Ectodermal cell (in vitro differentiated cells): ENCODE measurements around the gene TBC1D17.

ENCODE experiments used
- H3K27ac ChIP-seq: 2 replicates; pipeline ENCODE4 v1.7.0; 2013; ENCODE audit warnings: mild to moderate bottlenecking, low read depth, low read length; ENCODE audit not compliant: insufficient read depth, poor library complexity, severe bottlenecking
- H3K27me3 ChIP-seq: 2 replicates; pipeline ENCODE4 v1.7.0; 2013; ENCODE audit warnings: mild to moderate bottlenecking, low read length; ENCODE audit not compliant: insufficient read depth, control insufficient read depth, poor library complexity, severe bottlenecking
- H3K36me3 ChIP-seq: one replicate; pipeline ENCODE4 v1.7.0; 2013; ENCODE audit warnings: low read length; ENCODE audit not compliant: control insufficient read depth, insufficient read depth
- H3K4me1 ChIP-seq: one replicate; pipeline ENCODE4 v1.7.0; 2013; ENCODE audit warnings: low read length; ENCODE audit not compliant: control insufficient read depth, insufficient read depth
- H3K4me3 ChIP-seq: 2 replicates; pipeline ENCODE4 v1.7.0; 2013; ENCODE audit warnings: low read depth, low read length, control low read depth; ENCODE audit not compliant: insufficient read depth
- H3K9me3 ChIP-seq: 2 replicates; pipeline ENCODE4 v1.7.0; 2013; ENCODE audit warnings: mild to moderate bottlenecking, low read length, moderate library complexity; ENCODE audit not compliant: control insufficient read depth
- WGBS, 2 experiments: methylation state at CpG; one replicate each; pipeline ENCODE4 v1.1.7; 2013; ENCODE audit warnings: missing lambda C conversion rate in 2 of 2; 5-methylcytosine and 5-hydroxymethylcytosine counted together

Gene TBC1D17

DNA sequence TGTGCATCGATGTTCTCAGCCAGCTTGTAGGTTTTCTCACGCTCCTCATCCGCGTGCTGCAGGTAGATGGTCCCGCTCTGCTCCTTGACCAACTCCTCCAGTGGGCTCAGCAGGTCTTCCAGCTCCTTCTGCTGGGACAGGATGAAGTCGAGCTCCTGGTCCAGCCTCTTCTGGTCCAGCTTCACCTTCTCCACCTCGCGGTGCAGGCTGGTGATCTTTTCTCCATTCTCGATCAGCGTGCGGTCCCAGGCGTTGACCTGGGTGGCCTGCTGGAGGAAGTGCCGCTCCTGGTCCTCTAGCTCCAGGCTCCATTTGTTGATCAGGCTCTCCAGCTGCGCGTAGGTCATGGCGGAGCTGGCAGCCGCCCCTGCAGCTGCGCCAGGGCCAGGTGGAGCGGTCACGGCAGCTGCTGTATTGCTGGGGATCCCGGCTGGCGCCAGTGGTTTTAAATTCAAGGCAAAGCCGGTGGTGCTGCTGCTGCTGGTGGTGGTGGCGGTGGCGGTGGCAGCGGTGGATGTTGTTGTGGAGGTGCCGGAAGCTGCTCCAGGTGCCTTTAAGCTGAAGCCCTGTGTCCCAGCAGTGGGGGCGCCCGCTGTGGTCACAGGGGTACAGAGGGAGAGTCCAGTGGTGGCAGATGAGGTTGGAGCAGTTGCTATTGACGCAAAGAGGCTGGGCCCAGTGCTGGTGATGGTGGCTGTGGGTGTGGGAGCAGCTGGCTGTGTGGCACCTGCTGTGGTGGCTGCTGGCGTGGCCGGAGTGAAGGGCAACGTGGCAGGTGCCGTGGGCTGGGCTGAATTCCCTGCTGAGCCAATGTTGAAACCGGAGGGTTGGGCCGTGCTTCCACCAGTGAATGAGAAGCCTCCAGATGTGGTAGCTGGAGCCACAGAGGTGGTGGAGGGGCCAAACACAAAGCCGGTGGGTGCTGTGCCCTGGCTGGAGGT is 31.2 kb downstream of the TBC1D17 start:
- Histone ChIP-seq H3K27ac (no peak overlapping the region), H3K9me3 (no peaks in the 10 kb centered on the region), H3K4me1 (no peaks in the 10 kb centered on the region), H3K36me3 (peaks cover 42% of the 10 kb centered on the region), H3K27me3 (no peaks in the 10 kb centered on the region), H3K4me3 (no peak overlapping the region)
- 96 to 97% methylated on average over 37 of the region's 37 CpGs for WGBS, 2 experiments

DNA sequence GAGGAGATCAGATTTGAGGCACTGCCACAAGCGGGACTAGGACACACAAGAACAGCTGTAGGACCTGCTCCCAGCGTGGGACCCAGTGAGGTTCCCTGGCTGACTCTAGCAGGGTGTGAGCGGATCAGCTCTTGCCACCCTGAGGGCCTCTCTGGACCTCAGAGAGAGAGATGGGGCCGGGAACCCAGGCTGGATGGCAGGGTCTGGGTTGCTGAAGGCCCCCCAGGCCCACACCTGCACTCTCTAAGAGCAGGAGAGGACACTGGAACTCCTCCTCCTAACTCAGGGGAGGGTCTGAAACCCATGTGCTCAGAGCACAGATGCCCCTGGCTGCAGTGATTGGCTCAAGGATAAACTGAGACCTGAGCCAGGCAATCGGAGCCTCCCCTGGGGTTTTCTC is 32.7 kb downstream of the TBC1D17 start:
- 94 to 96% methylated on average over 5 of the region's 5 CpGs for WGBS, 2 experiments
- H3K27ac ChIP-seq, result no peak overlapping the region
- H3K9me3 ChIP-seq, result no peaks in the 10 kb centered on the region
- no peaks in the 10 kb centered on the region for H3K27me3 ChIP-seq
- H3K4me1 ChIP-seq, result no peaks in the 10 kb centered on the region
- peaks cover 49% of the 10 kb centered on the region for H3K36me3 ChIP-seq
- no peak overlapping the region for H3K4me3 ChIP-seq

DNA sequence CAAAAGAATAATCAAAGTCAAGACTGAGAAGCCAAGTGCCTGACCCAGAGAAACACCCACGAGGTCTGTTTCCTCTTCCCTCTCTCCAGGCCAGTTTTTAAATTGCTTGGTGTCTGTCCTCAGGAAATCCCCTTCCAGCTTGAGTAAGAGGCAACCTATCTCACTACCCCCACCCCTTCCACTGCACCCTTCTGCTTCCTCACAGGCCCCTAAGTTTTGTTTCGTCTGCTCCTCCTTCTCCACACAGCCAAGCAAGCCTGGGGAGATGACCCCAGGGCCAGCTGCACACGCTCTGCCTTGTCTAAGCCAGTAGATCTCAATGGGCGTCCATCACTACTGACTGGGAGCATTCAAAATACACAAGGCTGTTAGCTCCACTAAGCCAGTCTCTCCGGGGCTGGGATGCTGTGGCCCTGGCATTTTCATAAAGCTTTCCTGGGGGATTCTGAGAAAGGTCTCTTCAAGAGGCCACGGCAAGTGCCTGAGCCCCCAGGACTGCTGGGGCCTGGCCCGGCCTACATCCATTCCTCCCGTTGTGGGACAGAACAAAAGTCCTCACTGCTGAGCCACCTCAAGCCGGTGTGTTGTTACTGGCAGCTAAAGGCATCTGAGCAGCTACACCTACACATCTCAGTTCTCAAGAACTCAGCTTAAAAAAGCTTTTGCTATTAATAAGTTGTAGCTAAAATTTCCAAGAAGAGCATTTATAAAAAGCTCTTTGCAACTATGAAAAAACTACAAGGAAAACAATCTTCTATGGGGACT is 34.1 kb downstream of the TBC1D17 start:
- Histone ChIP-seq H3K27me3 (no peaks in the 10 kb centered on the region), H3K36me3 (peaks cover 53% of the 10 kb centered on the region), H3K9me3 (no peaks in the 10 kb centered on the region), H3K4me1 (no peaks in the 10 kb centered on the region), H3K27ac (no peak overlapping the region), H3K4me3 (no peak overlapping the region)
- WGBS, 2 experiments, result 78 to 79% methylated on average over 9 of the region's 9 CpGs

DNA sequence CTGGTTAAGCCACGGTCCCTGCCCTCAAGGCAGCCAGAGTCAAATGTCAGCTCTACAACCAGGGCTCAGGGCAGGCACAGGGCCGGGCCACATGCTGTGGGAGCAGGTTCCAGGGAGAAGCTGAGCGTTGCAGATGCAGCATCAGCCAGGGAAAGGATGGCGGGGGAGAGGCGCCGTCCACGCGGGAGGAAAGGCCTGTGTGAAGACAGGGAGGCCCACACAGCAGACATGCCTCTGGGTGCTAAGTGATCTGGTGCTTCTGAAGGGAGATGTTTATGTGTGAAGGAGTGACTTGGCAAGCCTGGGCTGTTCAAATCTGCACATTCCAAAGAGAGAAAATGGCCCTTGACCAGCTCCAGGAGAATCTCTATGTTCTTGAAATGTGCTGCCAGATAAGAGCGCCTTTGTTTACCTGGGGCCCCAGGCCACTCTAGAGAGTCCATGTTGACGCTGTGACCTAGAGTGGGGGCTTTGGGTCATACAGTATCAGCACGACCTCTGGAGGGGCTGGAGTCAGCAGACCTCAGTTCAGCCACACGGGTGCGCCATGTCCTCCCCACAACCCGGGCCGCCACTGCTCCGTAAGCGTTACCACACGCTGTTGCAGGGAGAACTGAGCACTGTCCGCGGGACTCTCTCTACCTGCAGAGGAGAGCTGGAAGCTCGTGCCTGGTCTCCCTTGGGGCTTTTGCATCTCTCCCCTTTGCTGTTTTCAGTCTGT is 35.6 kb downstream of the TBC1D17 start:
- 92 to 94% methylated on average over 21 of the region's 21 CpGs for WGBS, 2 experiments
- H3K36me3 ChIP-seq, result peaks cover 39% of the 10 kb centered on the region

DNA sequence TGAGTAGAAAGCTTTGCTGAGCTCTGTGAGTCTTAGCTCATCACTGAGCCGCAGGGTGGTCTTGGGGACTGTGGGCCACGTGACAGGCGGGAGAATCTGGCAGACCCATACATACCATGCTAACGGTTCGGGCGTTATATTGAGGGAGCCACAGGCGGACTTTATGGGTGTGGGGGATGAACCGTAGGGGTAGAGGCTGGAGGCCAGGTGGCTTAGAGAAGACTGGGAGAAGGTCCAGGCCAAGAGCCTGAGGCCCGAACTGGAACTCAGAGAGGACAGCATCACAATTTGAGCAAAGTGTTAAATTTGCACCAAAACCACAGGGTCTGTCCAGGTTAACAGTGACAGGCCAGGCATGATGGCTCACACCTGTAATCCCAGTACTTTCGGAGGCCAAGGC is 36.2 kb downstream of the TBC1D17 start:
- H3K36me3 ChIP-seq, result peaks cover 33% of the 10 kb centered on the region
- H3K9me3 ChIP-seq, result no peaks in the 10 kb centered on the region
- WGBS, 2 experiments, result 95 to 97% methylated on average over 10 of the region's 10 CpGs
- peaks cover 6% of the 10 kb centered on the region for H3K4me1 ChIP-seq
- no peaks in the 10 kb centered on the region for H3K27me3 ChIP-seq
- no peak overlapping the region for H3K27ac ChIP-seq
- H3K4me3 ChIP-seq, result no peak overlapping the region

More for the DNA sequence above, 35.6 kb downstream of the TBC1D17 start:
- no peak overlapping the region for H3K27ac ChIP-seq
- H3K4me3 ChIP-seq, result no peak overlapping the region
- H3K27me3 ChIP-seq, result no peaks in the 10 kb centered on the region
- no peaks in the 10 kb centered on the region for H3K9me3 ChIP-seq
- peaks cover 6% of the 10 kb centered on the region for H3K4me1 ChIP-seq

DNA sequence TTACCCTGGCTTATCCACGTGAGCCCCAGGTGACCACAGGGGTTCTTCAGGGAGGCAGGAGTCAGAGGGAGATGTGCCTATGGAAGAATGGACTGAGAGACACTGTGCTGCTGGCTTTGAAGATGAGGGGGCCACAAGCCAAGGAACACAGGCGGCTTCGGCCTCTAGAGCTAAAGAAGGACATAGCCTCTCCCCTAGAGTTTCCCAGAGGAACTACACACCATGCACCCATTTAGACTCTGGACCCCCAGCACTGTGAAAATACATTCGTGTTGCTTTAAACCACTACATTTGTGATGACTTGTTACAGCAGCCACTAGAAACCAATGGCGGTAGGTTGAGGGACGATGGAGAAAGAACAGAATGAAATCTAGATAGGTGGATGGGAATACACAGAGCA is 37.8 kb downstream of the TBC1D17 start:
- Histone ChIP-seq H3K36me3 (peaks cover 23% of the 10 kb centered on the region), H3K4me1 (peaks cover 6% of the 10 kb centered on the region)

DNA sequence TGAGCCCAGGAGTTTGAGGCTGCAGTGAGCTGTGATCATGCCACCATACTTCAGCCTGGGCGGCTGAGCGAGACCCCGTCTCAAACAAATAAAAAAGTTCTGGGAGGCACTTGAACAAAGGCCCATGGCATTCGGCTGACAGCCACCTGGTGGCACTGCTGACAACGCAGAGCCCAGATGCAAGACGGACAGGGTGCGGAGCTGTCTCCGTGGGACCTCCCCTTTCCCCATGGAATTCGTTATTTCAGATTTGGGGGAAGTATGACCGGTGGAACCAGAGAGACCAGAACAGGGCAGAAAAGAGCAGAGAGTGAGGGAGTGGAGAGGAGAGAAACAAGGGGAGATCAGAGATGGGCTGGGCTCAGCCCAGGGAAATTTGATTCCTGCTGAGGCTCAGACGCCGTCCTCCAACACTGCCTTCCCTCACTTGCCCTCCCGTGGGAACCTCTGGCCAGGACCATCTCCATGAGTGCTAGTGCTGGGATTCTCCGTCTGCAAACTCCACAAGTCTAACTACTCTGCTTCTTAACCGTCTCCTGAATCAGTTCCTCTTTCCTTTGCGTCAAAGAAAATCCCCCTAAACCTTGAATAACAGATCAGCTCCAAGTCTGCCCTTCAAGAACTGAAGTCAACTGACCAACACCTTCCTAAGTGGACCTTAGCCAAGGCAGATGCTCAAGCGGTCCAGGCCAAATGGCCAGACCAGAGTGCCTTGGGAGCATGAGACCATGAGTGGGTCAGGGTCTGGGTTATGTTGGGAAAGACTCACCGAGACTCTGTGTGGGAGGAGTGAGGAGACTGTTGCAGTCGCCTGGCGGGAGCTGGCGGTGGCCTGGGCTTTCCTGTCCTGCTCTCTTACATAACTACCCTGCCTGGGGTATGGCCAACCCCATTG is 39.6 kb downstream of the TBC1D17 start:
- Histone ChIP-seq H3K36me3 (peaks cover 23% of the 10 kb centered on the region), H3K27me3 (no peaks in the 10 kb centered on the region), H3K4me3 (no peak overlapping the region), H3K27ac (no peak overlapping the region), H3K9me3 (no peaks in the 10 kb centered on the region), H3K4me1 (peaks cover 7% of the 10 kb centered on the region)
- WGBS, 2 experiments, result 85 to 87% methylated on average over 21 of the region's 21 CpGs

More for the DNA sequence above, 37.8 kb downstream of the TBC1D17 start:
- H3K9me3 ChIP-seq, result no peaks in the 10 kb centered on the region
- WGBS, 2 experiments, result 96 to 97% methylated on average over 6 of the region's 6 CpGs
- H3K27me3 ChIP-seq, result no peaks in the 10 kb centered on the region
- no peak overlapping the region for H3K27ac ChIP-seq
- no peak overlapping the region for H3K4me3 ChIP-seq

DNA sequence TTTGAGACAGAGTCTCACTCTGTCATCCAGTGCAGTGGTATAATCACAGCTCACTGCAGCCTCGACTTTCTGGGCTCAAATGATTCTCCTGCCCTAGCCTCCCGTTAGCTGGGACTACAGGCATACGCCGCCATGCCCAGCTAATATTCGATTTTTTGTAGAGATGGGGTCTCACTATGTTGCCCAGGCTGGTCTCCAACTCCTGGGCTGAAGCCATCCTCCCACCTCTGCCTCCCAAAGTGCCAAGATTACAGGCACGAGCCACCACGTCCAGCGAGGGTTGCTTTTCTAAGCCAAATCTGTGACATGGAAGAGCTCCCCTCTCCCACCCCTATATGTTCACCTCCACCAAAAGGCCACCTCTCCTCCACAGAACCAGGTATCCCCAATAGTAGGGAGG is 40.6 kb downstream of the TBC1D17 start:
- Histone ChIP-seq H3K27ac (no peak overlapping the region), H3K27me3 (no peaks in the 10 kb centered on the region), H3K36me3 (peaks cover 19% of the 10 kb centered on the region), H3K4me1 (peaks cover 13% of the 10 kb centered on the region), H3K9me3 (no peaks in the 10 kb centered on the region), H3K4me3 (no peak overlapping the region)
- WGBS, 2 experiments, result 92% methylated on average over 8 of the region's 8 CpGs

DNA sequence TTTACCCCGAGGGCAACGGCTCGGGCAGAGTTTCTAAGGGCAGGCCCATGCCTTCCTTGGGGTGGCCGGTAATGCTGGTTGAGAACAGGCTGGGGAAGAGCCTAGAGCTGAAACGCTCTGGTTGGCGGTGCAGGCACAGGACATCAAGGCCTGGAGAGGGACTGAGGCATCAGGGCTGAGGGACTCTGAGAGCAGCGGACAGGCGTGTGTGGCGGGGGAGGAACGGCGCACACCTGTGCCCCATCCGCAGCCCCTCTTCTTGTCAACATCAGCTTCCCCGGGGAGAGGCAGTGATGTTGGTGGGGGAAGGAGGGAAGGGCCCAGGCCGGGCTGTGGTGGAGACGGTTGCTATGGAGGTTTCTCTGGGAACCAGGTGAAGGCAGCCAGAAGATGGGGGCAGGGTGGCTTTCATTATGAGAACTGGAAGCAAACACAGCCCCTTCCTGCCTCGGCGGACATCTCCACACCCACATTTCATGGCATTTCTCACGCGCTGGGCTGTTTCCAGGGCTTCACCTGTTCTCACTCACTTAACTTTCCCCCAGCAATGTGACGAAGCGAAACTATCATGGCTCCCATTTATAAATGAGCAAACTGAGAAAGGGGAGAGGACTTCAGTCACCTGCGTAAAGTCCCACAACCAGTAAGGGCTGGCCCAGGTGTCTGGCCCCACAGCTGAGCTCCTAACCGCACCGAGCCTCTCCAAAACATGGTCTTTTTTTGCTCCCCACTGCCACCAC is 43.3 kb downstream of the TBC1D17 start:
- H3K4me3 ChIP-seq, result no peak overlapping the region
- H3K36me3 ChIP-seq, result peaks cover 10% of the 10 kb centered on the region
- H3K27me3 ChIP-seq, result no peaks in the 10 kb centered on the region
- H3K9me3 ChIP-seq, result no peaks in the 10 kb centered on the region
- H3K27ac ChIP-seq, result no peak overlapping the region
- WGBS, 2 experiments, result 94 to 96% methylated on average over 24 of the region's 24 CpGs
- peaks cover 14% of the 10 kb centered on the region for H3K4me1 ChIP-seq
